Measurements from ENCODE around the gene CSRNP2.

The CSRNP2 gene, protein sequence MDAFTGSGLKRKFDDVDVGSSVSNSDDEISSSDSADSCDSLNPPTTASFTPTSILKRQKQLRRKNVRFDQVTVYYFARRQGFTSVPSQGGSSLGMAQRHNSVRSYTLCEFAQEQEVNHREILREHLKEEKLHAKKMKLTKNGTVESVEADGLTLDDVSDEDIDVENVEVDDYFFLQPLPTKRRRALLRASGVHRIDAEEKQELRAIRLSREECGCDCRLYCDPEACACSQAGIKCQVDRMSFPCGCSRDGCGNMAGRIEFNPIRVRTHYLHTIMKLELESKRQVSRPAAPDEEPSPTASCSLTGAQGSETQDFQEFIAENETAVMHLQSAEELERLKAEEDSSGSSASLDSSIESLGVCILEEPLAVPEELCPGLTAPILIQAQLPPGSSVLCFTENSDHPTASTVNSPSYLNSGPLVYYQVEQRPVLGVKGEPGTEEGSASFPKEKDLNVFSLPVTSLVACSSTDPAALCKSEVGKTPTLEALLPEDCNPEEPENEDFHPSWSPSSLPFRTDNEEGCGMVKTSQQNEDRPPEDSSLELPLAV

DNA sequence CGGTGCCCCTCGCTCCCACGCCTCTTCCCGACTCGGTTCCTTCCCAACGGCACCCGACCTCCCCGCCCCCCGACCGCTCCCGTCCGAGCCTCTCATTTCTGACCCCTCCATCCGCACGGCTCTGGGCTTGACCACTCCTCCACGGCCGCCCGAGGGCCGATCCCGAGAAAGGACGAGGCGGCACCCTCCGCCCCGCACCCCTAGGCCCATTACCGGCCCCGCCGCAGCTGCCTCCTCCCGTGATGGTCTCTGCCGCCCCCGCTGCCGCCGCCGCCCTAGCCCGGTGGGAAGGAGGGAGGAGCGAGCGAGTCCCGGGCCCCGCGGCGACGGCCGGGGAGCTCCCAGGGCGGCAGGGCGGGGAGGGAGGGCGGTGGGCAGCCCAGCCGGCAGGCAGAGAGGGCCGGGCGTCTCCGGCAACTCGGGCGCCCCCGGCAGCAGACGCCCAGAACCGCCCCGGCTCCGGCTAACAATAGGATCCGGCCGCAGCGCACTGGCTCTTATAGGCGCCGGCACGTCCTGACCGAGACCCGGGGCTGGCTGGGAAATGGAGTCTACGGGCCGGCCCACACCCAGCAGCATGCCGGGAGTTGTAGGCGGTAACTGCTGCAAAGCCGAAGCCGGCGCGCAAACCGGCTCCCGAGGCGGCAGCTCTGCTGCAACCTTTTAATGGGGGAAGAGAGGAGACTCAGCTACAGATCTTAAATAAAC lies at the start of gene CSRNP2:
CSRNP2 (minus strand) TSS at position 471 of the 708 bp plus-strand sequence. CDS start 7,035 bp downstream, outside the sequence.
- Histone ChIP-seq H3K9me3 (ENCODE audit: control insufficient read depth in 1 of 2, low read length in 2 of 2) (no peaks in the 10 kb centered on the region), H3K36me3 (ENCODE audit: control insufficient read depth in 1 of 2, insufficient read depth in 2 of 2, low read length in 2 of 2) (no peaks in the 10 kb centered on the region), H3K4me3 (ENCODE audit: low read depth in 1 of 2, low read length in 2 of 2) (peak within 1 kb of the TSS; percentile 85 to 93), H3K27me3 (ENCODE audit: low read depth, low read length) (no peaks in the 10 kb centered on the region), H3K27ac (ENCODE audit: low read length) (peak within 1 kb of the TSS; percentile 80), H3K4me1 (ENCODE audit: control insufficient read depth in 1 of 2, insufficient read depth in 2 of 2, low read length in 2 of 2) (peaks cover 9 to 13% of the 10 kb centered on the region in 2 donors)

DNA sequence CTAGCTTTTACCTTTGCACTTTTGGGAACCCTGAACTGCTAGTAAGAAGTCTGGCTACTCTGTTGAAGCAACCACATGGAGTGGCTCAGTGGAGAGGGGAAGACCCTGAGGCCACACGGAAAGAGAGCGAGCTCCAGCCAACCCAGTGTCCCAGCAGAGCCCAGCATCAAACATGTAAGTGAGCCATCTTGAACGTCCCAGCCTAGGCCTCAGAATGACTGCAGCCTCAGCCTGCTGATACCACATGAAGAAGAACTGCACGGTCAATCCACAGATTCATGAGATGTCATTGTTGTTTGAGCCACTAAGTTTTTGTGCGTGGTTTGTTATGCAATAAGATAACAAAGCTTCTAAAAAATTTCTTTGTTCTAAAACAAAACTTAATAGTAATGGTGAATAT lies 49.3 kb upstream of the CSRNP2 start:
- Histone ChIP-seq H3K27ac (ENCODE audit: low read length) (no peak overlapping the region), H3K36me3 (ENCODE audit: control insufficient read depth in 1 of 2, insufficient read depth in 2 of 2, low read length in 2 of 2) (peaks cover 0 to 8% of the 10 kb centered on the region in 2 donors), H3K4me3 (ENCODE audit: low read depth in 1 of 2, low read length in 2 of 2) (no peak overlapping the region), H3K9me3 (ENCODE audit: control insufficient read depth in 1 of 2, low read length in 2 of 2) (no peaks in the 10 kb centered on the region), H3K27me3 (ENCODE audit: low read depth, low read length) (no peaks in the 10 kb centered on the region), H3K4me1 (ENCODE audit: control insufficient read depth in 1 of 2, insufficient read depth in 2 of 2, low read length in 2 of 2) (no peaks in the 10 kb centered on the region)

DNA sequence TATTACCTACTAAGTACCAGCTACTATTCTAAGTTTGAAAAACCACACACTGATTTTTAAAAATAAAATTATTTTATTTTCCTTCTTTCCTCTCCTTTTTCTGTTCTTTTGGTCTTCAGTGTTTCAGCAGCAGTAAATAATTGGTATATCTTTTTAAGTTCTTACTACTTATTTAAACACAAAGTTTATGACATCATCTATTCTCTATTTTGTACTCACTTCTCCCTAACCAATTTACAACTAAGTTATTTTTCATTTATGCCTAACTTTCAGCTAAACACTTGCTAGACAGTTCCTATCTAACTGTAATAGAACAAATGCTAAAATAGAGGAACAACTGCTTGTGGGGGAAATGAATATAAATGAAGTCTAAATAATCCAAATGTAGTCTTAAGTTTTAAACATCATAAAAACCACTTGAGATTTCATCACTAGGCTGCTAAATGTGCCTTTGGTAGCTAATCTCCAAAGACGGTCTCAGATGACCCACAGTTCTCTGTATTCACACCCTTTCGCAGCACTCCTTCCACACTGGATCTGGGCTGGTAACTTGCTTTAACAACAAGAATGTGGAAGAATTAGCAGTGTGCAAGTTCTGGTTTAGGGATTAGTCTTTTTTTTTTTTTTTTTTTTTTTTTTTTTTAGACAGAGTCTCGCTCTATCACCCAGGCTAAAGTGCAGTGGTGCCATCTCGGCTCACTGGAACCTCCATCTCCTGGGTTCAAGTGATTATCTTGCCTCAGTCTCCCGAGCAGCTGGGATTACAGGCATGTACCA lies 48.5 kb upstream of the CSRNP2 start:
- no peak overlapping the region for H3K4me3 ChIP-seq (ENCODE audit: low read depth in 1 of 2, low read length in 2 of 2)
- no peak overlapping the region for H3K27ac ChIP-seq (ENCODE audit: low read length)
- H3K36me3 ChIP-seq (ENCODE audit: control insufficient read depth in 1 of 2, insufficient read depth in 2 of 2, low read length in 2 of 2) = peaks cover 0 to 7% of the 10 kb centered on the region in 2 donors
- no peaks in the 10 kb centered on the region for H3K9me3 ChIP-seq (ENCODE audit: control insufficient read depth in 1 of 2, low read length in 2 of 2)
- no peaks in the 10 kb centered on the region for H3K27me3 ChIP-seq (ENCODE audit: low read depth, low read length)
- H3K4me1 ChIP-seq (ENCODE audit: control insufficient read depth in 1 of 2, insufficient read depth in 2 of 2, low read length in 2 of 2) = no peaks in the 10 kb centered on the region

DNA sequence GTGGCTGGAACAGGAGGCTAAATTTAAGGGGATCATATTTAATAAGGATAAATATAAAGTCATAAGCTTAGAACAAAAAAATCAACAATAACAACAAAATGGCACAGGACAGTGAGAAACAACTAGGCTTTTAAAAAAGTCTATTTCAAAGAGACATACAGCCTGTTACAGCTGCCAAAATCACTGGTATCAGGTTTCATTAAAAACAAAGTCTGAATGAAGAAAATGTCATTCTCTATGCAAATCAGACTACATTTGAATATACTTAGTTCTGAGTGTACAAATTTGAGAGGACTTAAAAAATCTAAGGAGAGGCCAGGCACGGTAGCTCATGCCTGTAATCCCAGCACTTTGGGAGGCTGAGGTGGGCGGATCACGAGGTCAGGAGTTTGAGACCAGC lies 45.5 kb upstream of the CSRNP2 start:
- Histone ChIP-seq H3K27me3 (ENCODE audit: low read depth, low read length) (no peaks in the 10 kb centered on the region), H3K9me3 (ENCODE audit: control insufficient read depth in 1 of 2, low read length in 2 of 2) (no peaks in the 10 kb centered on the region), H3K4me1 (ENCODE audit: control insufficient read depth in 1 of 2, insufficient read depth in 2 of 2, low read length in 2 of 2) (no peaks in the 10 kb centered on the region), H3K36me3 (ENCODE audit: control insufficient read depth in 1 of 2, insufficient read depth in 2 of 2, low read length in 2 of 2) (peaks cover 6 to 8% of the 10 kb centered on the region in 2 donors), H3K4me3 (ENCODE audit: low read depth in 1 of 2, low read length in 2 of 2) (no peak overlapping the region), H3K27ac (ENCODE audit: low read length) (no peak overlapping the region)

DNA sequence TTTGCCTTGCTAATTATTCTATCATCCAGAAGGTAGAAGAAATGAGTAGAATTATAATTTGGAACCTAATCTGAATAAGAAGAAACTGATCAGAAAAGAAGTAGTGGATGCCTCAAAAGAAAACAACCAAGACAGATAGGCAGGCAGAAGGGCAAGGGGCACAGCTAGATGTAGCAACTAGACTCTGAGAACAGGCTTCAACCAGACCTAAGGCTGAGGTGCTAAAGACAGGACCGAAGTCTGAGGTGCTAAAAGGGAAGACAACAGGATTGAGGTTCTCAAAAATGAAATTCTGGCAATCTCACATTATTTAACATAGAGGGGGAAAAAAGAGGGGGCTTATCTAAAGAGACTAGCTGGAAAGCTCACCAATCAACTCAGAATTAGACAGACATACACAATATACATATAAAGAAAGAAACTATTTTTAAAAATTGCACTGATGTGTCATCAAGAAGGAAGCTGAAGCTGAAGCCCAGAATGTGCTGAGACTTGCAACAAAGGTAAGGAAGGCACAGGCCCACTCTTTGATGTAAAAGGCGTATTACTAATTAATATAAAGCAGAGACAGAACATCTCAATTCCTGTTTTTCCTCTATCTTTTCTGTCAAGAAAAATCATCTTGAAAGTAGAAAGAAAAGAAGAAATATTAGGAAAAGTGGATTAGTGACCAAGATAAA lies 43.8 kb upstream of the CSRNP2 start:
- no peaks in the 10 kb centered on the region for H3K27me3 ChIP-seq (ENCODE audit: low read depth, low read length)

DNA sequence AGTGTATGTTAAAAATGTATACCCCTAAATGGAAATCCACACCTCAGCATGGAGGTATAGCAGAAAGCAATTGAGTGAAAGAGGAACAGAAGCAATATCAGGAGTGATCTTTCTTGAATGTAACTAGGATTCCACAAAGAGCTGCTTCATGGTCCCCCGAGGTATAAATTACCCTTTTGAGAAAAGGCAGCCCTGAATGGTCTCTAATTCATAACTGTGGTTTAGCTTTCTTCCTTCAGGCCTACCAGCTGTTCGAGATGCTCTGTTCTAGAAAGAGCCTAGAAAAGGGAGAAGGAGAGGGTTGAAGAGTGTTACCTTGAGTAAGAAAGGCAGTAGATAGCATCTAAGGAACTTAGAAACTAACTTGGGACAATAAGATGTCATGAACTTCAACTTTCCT lies 42.9 kb upstream of the CSRNP2 start:
- Histone ChIP-seq H3K9me3 (ENCODE audit: control insufficient read depth in 1 of 2, low read length in 2 of 2) (no peaks in the 10 kb centered on the region), H3K4me3 (ENCODE audit: low read depth in 1 of 2, low read length in 2 of 2) (no peak overlapping the region), H3K36me3 (ENCODE audit: control insufficient read depth in 1 of 2, insufficient read depth in 2 of 2, low read length in 2 of 2) (peaks cover 6 to 8% of the 10 kb centered on the region in 2 donors), H3K4me1 (ENCODE audit: control insufficient read depth in 1 of 2, insufficient read depth in 2 of 2, low read length in 2 of 2) (no peaks in the 10 kb centered on the region), H3K27me3 (ENCODE audit: low read depth, low read length) (no peaks in the 10 kb centered on the region), H3K27ac (ENCODE audit: low read length) (no peak overlapping the region)

More for the DNA sequence above, 43.8 kb upstream of the CSRNP2 start:
- no peaks in the 10 kb centered on the region for H3K9me3 ChIP-seq (ENCODE audit: control insufficient read depth in 1 of 2, low read length in 2 of 2)
- peaks cover 6 to 8% of the 10 kb centered on the region in 2 donors for H3K36me3 ChIP-seq (ENCODE audit: control insufficient read depth in 1 of 2, insufficient read depth in 2 of 2, low read length in 2 of 2)
- no peak overlapping the region for H3K27ac ChIP-seq (ENCODE audit: low read length)
- no peak overlapping the region for H3K4me3 ChIP-seq (ENCODE audit: low read depth in 1 of 2, low read length in 2 of 2)
- H3K4me1 ChIP-seq (ENCODE audit: control insufficient read depth in 1 of 2, insufficient read depth in 2 of 2, low read length in 2 of 2) = no peaks in the 10 kb centered on the region

DNA sequence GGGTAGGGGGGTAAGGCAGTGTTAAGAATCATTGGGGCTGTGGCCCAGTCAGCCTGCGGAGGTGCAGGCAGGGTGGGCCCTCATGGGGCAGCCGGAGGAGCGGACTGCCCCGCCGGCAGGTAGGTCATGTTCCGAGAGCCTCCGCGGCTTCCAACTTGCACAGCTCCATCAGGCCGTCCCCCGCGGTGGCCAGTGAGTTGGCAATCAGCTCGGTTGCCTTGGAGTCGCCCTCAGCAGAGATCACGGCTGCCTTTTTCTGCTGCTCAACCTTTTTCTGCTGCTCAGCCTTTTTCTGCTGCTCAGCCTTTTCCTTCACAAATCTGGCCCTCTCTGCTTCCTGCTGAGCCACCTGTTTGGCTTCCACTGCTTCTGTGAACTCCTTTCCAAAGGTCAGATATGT lies 41.1 kb upstream of the CSRNP2 start:
- Histone ChIP-seq H3K36me3 (ENCODE audit: control insufficient read depth in 1 of 2, insufficient read depth in 2 of 2, low read length in 2 of 2) (peaks cover 6 to 8% of the 10 kb centered on the region in 2 donors), H3K27ac (ENCODE audit: low read length) (no peak overlapping the region), H3K4me1 (ENCODE audit: control insufficient read depth in 1 of 2, insufficient read depth in 2 of 2, low read length in 2 of 2) (no peaks in the 10 kb centered on the region), H3K9me3 (ENCODE audit: control insufficient read depth in 1 of 2, low read length in 2 of 2) (no peaks in the 10 kb centered on the region), H3K4me3 (ENCODE audit: low read depth in 1 of 2, low read length in 2 of 2) (no peak overlapping the region), H3K27me3 (ENCODE audit: low read depth, low read length) (no peaks in the 10 kb centered on the region)

DNA sequence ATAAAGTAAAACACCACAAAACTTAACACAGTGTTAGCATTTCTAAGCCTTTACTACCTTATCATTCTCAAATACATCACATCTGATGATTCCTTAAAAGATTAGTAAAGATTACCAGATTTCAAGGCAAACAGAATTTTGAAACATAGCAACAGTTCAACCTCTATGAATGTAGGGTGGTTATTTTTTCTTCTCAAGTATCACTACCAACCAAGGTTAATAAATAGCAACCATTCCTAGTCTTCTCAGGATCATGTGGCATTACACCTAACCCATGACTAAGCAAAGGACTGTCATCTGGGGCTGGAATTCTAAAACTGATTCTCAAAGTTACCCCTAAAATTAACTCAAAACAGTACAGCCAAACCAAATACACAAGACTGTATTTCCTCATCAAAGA lies 39.4 kb upstream of the CSRNP2 start:
- H3K9me3 ChIP-seq (ENCODE audit: control insufficient read depth in 1 of 2, low read length in 2 of 2) = no peaks in the 10 kb centered on the region

DNA sequence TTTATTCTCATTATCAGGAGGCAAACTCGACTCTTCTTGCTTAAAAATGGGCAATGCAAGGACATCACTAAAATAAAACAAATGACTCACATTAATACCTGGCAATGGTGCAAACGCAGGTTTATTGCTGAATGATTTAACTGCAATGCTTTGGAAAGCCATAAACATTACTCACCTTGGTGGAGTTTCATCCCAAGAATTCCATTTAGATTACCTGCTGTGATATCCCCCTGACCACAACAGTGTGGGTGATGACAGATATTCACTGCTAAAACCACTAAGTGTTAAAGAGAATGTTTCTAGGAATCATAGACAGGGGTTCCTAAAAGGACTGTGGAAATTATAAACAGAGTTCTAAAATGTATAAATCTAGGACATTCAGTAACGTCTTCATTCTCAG lies 35.3 kb upstream of the CSRNP2 start:
- Histone ChIP-seq H3K27ac (ENCODE audit: low read length) (no peak overlapping the region), H3K4me3 (ENCODE audit: low read depth in 1 of 2, low read length in 2 of 2) (no peak overlapping the region), H3K36me3 (ENCODE audit: control insufficient read depth in 1 of 2, insufficient read depth in 2 of 2, low read length in 2 of 2) (peaks cover 11 to 28% of the 10 kb centered on the region in 2 donors), H3K4me1 (ENCODE audit: control insufficient read depth in 1 of 2, insufficient read depth in 2 of 2, low read length in 2 of 2) (no peaks in the 10 kb centered on the region), H3K9me3 (ENCODE audit: control insufficient read depth in 1 of 2, low read length in 2 of 2) (no peaks in the 10 kb centered on the region), H3K27me3 (ENCODE audit: low read depth, low read length) (no peaks in the 10 kb centered on the region)

More for the DNA sequence above, 39.4 kb upstream of the CSRNP2 start:
- Histone ChIP-seq H3K4me1 (ENCODE audit: control insufficient read depth in 1 of 2, insufficient read depth in 2 of 2, low read length in 2 of 2) (no peaks in the 10 kb centered on the region), H3K27ac (ENCODE audit: low read length) (no peak overlapping the region), H3K27me3 (ENCODE audit: low read depth, low read length) (no peaks in the 10 kb centered on the region), H3K36me3 (ENCODE audit: control insufficient read depth in 1 of 2, insufficient read depth in 2 of 2, low read length in 2 of 2) (peaks cover 6 to 14% of the 10 kb centered on the region in 2 donors), H3K4me3 (ENCODE audit: low read depth in 1 of 2, low read length in 2 of 2) (no peak overlapping the region)

DNA sequence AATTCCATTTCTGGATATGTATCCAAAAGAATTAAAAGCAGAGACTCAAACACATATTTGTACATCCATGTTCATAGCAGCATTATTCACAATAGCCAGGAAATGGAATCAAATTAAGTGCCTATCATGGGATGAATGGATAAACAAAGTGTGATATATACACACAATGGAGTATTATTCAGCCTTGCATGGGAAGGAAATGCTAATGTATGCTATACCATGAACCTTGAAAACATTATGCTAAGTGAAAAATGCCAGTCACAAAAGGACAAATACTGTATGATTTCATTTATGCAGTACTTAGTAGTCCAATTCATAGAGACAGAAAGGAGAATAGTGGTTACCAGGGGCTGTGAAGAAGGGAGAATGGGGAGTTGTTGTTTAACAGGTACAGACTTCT lies 32.1 kb upstream of the CSRNP2 start:
- Histone ChIP-seq H3K27ac (ENCODE audit: low read length) (no peak overlapping the region), H3K27me3 (ENCODE audit: low read depth, low read length) (no peaks in the 10 kb centered on the region), H3K9me3 (ENCODE audit: control insufficient read depth in 1 of 2, low read length in 2 of 2) (no peaks in the 10 kb centered on the region), H3K4me3 (ENCODE audit: low read depth in 1 of 2, low read length in 2 of 2) (no peak overlapping the region), H3K4me1 (ENCODE audit: control insufficient read depth in 1 of 2, insufficient read depth in 2 of 2, low read length in 2 of 2) (no peaks in the 10 kb centered on the region), H3K36me3 (ENCODE audit: control insufficient read depth in 1 of 2, insufficient read depth in 2 of 2, low read length in 2 of 2) (peaks cover 19 to 37% of the 10 kb centered on the region in 2 donors)
